ENCODE data around the gene RASA3.

The RASA3 gene

DNA sequence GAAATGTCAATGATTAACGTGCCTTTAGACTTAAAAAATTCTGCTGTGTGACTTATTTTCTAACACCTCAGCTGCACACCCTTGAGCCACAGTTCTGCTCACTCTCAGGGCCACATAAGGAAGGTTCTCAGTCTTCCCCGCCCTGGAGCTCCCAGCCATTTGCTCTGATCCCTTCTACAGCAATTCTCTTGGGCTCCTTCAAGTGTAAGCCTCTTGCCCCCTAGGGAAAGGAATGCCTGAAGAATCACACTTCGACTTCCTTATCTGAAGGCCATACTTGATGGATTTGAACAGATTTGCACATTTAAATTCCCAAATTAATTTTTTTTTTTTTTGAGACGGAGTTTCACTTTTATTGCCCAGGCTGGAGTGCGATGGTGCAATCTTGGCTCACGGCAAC is 44.2 kb downstream of the RASA3 start:
- no peak for FAIRE-seq
- DNase-seq (ENCODE audit: insufficient read length, low spot score), result no peak
- TF ChIP-seq, protein P1, sequence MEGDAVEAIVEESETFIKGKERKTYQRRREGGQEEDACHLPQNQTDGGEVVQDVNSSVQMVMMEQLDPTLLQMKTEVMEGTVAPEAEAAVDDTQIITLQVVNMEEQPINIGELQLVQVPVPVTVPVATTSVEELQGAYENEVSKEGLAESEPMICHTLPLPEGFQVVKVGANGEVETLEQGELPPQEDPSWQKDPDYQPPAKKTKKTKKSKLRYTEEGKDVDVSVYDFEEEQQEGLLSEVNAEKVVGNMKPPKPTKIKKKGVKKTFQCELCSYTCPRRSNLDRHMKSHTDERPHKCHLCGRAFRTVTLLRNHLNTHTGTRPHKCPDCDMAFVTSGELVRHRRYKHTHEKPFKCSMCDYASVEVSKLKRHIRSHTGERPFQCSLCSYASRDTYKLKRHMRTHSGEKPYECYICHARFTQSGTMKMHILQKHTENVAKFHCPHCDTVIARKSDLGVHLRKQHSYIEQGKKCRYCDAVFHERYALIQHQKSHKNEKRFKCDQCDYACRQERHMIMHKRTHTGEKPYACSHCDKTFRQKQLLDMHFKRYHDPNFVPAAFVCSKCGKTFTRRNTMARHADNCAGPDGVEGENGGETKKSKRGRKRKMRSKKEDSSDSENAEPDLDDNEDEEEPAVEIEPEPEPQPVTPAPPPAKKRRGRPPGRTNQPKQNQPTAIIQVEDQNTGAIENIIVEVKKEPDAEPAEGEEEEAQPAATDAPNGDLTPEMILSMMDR (IDR thresholded peaks at IDR 0.05; ENCODE audit: insufficient read depth, missing control alignments), result no peak

- TF ChIP-seq, protein P1 (IDR thresholded peaks at IDR 0.05; ENCODE audit: insufficient read depth, missing control alignments), result no peak
- FAIRE-seq, result no peak
- DNase-seq (ENCODE audit: insufficient read length, low spot score), result no peak
Measured at GRCh38 chr13:114087430-114087829, 45.0 kb downstream of the RASA3 start.

GRCh38 chr13:114082849-114083645 is 49.4 kb downstream of the RASA3 start:
- no peak for FAIRE-seq
- no peak for DNase-seq (ENCODE audit: insufficient read length, low spot score)
- TF ChIP-seq, protein P1 (IDR thresholded peaks at IDR 0.05; ENCODE audit: insufficient read depth, missing control alignments), result no peak

DNA sequence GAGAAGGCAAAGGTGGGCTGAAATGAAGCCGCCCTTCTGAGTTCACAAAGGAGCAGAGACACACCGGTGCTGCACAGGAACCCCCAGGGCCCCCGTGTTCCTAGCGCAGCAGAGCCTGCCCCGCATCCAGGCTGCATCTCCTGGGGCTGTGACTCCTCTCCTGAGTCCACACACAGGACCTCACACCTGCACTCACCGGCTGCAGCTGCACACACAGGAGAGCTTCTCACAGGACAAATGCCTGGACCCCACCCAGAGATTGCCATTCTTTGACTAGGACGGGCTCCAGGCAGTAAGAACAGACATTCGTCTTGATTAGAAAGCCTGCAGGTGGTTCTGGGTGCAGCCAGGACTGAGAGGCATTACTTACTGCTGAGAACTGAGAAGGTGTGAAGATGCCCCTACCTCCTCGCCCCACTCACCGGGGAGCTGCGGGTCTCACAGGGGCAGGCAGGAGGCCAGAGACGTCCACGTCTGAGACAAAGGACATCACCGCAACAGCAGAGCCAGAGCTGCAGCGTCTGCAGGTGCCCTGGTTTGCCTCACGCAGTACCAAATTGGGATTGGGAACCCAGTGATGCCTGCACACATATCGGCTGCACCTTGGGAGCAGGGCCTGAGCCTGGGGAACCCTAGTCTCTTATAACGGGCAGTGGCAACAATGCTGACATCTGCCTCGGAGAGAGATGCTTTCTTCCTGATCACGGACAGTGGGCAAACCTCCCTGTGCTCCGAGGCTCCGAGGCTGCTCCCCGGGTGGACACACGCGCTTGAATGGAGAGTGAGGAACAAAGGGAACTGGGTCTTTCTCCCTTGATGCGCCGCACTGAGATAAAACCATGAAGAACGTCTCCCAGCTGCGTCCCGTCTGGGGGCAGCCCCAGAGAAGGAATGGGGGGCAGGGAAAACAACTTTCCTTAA is 50.4 kb downstream of the RASA3 start:
- TF ChIP-seq, protein P1 (IDR thresholded peaks at IDR 0.05; ENCODE audit: insufficient read depth, missing control alignments), result no peak
- FAIRE-seq, result no peak
- no peak for DNase-seq (ENCODE audit: insufficient read length, low spot score)

DNA sequence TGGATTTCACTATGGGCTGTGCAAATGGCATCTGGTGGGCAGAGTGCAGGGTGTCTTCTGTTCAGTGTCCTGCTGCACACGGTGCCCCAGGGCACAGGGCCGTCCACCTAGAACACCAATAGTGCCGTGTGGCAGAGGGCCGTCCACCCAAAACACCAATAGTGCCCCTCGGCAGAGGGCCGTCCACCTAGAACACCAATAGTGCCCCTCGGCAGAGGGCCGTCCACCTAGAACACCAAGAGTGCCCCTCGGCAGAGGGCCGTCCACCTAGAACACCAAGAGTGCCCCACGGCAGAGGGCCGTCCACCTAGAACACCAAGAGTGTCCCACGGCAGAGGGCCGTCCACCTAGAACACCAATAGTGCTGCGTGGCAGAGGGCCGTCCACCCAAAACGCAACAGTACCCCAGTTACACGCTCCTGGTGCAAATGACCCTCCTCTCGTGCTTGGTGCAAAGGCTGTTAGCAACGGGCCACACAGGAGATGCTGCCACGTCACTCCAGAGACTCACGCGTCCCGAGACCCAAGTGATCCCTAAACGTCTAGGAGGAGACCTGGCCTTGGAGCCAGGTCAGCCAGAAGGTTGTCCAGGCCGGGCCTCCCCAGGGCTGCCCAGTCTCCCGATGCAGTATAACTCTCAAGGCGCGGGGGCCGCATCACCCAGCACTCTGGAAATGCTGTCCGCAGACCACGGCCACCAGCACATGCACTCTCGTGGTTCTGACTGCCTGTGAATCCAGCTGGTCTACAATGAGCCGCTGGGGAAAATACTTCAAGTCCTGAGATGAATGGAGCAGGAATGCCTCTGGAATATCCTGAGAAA is 51.5 kb downstream of the RASA3 start:
- DNase-seq (ENCODE audit: insufficient read length, low spot score), result no peak
- FAIRE-seq, result no peak
- TF ChIP-seq, protein P1 (IDR thresholded peaks at IDR 0.05; ENCODE audit: insufficient read depth, missing control alignments), result no peak

DNA sequence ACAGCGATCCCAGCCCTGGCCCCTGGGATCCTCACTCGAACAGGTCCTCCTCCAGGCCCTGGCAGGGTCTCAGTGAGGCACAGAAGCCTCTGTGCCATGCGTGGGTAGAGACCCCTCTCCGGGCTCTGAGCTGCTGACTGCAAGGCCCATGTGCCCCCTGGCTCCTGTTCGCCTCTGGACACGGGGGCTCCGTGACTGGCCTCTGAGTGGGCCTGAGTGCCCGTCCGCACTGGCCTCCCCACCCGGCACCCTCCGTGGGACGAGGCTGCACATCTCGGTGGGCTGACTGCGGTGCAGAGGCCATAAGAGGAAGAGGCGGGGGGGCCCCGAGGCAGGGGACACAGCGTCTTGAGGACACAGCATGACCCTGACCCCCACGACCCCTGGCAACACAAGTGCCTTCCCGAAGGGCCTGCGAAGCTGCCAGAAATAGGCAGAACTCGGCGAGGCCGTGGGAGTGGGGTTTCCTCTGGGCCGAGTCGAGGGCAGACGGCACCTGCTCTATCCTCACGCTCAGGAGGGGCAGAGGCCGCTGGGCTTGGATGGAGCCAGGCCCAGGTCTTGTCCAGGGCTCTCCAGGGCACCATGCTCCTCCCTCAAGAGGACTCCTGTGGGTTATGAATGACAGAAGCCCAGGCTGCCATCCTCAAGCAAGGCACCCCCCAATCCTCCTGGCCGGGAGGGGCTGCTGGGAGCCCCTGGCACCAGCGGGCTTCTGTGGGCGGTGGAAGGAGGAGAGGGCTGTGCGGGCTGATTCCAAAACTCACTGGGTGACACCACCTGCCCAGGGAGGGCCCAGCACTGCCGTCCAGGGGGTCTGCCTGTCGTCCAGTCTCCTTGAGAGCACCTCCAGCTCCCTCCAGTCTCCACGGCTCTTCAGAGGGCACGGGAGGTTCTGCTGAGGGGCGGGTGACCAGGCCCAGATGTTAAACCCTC is 52.6 kb downstream of the RASA3 start:
- no peak for DNase-seq (ENCODE audit: insufficient read length, low spot score)
- no peak for FAIRE-seq
- TF ChIP-seq, protein P1 (IDR thresholded peaks at IDR 0.05; ENCODE audit: insufficient read depth, missing control alignments), result no peak
